Stimulated activated CD8-positive, alpha-beta memory T cell treated with anti-CD3 and anti-CD28 coated beads, Interleukin-15, amount 100 ng/mL, for 1 hour (primary cell): Measurements from ENCODE around the gene TOM1L2.

Experiments
- DNase-seq: peaks from one replicate; pipeline ENCODE4 v3.0.0-alpha.2; 2020; ENCODE audit warnings: low read depth

Gene TOM1L2

DNA sequence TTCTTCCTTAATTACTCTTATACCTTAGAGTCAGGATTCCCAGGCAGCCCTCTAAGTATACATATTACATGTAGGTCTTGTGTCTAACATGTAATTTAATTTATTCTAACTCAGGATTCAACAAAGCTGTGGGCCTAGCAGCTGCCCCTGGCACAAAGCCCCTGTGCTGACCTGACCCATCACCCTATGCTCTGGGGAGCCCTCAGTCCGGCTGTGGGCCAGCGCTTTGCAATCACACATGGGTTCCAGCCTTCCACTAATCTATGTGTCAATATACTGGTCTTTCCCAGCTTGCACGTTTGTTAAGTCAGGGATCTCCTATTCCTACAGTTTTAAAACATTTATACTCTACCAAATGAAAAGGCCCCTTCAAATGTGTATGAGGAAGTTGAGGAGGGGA lies 72.7 kb downstream of the TOM1L2 start:
- no peak for DNase-seq

DNA sequence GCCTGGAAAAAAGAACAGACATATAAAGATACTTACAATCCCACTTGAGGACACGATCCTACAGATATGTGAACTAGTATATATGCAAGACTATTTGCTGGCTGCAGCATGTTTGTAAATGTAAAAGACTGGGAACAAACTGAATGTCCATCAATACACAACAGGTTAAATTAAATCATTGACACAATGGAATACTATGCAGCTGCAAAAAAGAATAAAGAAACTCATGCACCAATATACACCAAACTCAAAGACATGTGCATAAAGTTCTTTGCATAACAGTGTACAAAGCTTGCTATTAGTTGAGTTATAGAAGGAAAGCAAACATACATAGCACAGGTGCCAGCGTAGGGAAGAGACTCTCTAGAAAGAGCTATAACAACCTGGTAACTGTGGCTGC lies 73.5 kb downstream of the TOM1L2 start:
- no peak for DNase-seq

DNA sequence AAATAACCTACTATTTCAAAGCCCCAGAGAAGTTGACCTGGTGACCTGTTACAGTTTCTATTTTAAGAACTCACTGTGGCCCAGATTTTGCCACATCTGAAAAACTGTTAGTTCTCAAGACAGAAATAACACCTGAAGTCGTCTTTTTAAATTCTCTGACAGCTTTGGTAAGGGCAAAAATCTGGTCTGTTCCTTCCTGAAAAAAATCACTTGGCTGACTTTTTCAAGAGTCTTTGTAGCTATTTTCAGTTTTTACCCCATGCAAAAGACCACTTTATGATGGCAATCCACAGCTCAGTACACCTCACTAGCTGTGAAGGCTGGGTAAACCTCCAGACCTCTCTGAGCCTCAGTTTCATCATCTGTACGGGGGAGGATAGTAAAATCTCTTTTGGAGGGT lies 74.8 kb downstream of the TOM1L2 start:
- no peak for DNase-seq

DNA sequence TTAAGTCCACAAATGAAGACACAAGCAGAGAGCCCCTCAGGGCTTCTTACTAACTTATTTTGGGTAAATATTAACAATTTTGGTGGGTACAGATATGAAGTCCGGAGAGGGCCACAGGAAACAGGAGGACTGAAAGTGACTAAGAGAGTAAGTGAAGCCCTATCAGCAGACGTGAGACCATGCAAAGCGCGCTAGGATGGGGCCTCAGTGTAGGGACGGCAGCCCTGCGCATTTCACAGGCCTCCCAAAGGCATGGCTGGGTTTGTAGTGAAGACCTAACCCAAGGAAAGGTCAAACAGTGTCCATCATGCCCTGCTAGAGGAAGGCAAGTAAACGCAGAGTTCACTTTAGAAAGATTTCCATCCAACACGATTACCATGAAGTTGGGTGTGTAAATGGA lies 75.5 kb downstream of the TOM1L2 start:
- DNase-seq, result no peak

DNA sequence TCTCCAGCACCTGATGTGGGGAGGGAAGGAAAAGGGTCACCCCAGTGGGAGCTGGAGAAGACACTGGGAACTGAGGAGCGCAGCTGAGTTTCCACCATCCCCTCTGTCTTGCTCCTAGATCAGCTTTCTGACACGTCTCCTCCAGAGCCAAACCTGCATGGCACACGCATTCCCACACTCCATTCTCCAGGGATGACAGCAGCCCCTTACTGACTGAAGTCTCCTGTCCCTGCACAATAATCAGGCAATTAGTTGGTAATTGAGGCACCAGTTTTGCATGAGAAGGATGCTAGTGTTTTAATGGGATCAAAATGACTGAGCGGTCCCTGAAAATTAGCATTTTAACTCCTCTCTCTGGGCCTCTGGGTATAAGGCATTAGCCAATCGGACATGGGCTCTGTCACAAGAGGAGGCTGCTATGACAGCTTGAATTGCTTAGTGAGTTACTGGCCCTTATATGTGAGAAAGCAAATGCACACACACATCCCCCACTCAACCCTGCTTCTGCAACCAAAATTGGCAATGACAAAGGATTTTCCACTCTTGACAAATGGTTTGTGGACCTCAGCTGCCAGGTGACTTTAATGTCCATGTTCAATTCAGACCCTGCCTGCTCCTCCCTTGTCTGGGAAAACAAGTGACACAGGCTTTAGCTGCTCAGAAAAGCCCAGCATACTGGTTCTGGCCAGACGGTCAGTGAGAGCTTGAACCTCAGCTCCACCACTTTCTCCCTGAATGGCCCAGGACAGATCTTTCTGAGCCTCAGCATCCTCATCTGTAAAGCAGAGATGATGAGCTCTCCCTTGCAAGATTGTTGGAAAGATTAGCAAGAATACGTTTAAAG lies 78.2 kb downstream of the TOM1L2 start:
- no peak for DNase-seq

DNA sequence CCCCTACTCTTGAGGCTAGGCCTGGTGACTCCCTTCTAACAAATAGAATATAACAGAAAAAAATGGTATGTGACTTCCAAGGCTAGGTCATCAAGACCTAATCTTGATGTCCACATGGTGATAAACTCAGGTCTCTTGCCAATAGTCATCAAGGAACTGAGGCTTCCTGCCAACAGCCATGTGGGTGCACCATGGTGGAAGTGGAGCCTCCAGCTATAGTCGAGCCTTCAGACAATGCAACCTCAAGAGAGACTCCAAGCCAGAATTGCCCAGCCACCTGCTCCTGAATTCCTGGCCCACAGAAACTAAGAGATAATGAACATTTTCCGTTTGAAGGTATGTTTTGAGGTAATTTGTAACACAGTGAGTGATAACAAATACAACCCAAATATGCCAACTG lies 79.5 kb downstream of the TOM1L2 start:
- DNase-seq, result no peak

DNA sequence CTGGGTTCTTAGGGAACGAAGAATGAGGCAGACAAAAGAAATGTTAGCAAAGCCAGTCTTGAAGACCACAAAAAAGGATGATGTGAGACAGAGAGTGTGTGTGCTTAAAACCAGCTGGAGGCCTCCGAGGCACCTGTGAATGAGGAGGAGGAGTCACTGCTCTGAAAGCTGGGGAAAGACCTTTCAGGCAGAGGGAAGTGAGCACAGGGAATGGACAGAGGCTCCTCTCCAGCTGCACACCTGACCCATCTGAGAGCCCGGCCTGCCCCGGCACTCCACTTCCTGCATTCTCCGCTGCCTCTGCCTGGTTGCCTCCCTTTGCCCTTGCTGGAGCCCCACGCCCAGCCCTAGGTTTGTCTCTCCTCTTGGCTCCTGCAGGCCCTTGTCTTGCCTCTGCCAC lies 80.2 kb downstream of the TOM1L2 start:
- no peak for DNase-seq

DNA sequence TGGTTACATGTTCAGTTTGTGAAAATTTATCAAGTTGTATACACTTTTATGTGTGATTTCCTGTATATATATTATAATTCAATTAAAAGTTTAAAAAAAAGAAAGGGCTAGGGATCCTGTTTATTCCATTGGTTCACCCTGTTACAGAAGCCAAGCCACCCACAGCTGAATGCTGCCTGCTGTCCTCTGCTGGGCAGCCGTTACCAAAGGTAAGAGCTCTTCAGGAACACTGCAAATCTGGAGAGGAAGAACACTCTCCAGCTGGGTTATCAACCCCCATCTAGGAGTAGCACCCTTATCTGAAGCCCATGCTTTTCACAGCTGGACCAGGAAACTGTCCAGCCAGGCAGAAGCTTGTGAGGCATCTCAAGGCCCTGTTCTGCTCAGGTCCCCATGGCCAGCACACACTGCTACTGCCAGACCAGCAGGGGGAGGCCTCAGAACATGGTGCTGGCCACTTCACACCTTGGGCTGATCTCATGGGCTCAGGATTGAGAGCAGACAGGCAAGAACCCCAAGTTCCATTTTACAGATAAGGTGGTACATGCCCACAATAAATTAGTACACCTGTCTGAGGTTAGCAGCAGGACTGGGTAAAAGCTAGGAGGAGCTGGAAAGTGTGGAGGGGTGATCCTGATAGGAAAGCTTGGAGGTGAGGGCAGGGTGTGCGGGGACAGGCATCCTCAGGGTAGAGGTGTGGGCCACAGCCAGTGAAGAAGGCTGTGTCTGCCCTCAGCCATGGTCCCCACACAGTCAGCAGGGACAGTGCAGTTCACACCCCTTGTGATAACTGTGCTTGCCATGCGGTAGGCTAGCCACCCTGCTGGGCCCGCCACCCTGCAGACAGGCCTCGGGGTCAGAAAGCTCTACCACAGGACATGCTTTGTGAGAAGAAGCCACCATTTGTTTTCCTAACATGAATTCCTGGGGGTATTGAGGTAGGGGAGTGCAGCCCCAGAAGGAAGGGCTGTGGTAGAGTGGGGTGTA lies 81.1 kb downstream of the TOM1L2 start:
- no peak for DNase-seq

DNA sequence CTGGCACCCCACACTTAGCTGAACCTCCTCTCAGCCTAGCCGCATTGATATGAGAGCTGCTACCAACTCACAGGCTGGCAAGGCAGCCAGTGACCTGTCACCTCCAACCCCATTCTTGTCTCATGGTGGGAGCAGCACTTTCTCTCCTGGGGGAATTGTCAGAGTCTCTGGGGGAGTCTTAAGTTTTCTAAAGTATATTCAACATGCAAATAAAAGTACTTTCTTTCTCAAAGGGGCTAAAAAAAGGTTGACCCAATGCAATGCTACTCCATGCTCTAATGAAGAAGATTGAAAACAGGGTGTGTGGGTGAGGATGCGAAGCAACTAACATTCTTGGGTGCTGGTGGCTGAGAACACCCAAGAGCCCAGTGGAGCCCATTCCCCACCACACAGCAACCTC lies 82.3 kb downstream of the TOM1L2 start:
- DNase-seq, result no peak

DNA sequence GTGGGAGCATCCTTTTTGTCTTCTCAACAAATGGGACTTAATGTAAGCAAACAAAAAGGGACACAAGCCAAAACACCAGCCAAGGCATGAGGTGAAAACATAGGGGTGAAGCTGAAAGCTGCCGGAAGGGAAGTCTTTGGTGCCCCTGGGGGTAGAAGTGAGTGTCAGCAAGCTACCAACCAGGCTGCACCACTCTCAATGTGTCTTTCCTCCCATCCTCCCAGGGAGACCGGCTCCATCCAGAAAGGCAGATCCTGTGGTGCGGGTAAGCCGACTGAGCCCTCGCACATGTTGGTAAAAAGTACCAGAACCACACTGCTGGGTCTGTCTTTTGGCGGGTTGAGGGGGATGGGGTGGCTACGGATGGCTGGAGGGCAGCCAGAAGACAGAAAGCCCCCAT lies 83.4 kb downstream of the TOM1L2 start:
- DNase-seq, result no peak

DNA sequence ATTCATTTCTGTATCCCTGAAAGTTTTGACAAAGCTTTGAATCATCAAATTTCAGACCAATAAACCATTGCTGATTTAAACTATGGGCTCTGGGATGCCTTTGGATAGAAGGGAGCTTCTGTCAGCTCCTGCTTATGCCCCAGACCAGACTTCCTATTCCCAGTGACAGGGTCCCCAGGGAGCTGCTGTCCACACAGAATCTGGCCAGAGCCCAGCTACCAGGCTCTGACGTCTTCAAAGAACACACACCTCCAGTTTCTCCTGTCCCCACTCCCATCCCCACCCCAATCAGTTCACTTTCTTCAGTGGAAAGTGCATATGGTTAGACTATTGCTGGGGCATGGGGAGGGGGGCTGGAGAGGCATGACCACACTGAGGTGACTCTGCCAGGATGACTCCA lies 83.8 kb downstream of the TOM1L2 start:
- DNase-seq, result no peak

DNA sequence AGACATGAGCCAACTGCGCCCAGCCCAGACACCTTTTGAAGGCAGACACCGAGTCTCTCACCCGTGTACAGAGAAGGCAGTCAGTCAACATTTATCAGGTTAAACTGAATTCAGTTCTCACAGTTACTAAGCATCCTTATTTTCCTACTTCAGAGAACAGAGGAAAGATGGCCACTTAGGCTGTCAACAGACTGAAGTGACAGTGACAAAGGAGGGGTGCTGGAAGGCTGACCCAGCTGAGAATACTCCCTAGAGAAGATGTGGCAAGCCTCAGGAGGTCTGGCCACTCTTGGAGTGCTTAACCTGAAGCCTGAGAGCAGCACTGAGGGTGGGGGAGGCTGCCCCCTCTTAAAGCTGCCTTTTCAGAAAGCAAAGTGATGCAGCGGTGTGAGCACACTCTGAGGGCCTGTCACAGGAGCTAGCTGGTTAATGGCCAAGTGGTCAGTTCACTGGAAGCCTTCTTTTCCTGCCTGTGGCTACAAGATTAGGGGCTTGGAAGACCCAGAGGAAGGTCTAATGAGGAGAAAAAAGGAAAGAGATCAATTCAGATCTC lies 84.4 kb downstream of the TOM1L2 start:
- DNase-seq, result no peak

DNA sequence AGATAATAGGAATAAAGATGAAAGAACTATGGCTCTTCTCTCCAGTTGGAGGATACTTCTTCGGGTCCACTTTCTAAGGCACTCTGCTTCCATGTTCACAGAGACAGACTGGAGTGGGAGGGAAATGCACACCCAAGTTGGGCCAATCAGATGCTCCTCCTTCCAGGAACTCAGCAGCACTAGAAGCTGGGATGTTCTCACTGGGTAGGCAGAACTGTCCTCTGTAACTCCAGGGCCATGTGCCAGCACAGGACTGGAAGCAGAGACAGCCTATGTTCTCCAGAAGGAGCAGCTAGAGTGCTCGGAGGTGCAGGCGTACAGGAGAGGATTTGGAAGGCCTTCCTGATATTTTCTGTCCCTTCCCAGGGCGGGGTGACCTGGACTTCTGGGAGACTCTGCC lies 85.5 kb downstream of the TOM1L2 start:
- DNase-seq, result no peak

DNA sequence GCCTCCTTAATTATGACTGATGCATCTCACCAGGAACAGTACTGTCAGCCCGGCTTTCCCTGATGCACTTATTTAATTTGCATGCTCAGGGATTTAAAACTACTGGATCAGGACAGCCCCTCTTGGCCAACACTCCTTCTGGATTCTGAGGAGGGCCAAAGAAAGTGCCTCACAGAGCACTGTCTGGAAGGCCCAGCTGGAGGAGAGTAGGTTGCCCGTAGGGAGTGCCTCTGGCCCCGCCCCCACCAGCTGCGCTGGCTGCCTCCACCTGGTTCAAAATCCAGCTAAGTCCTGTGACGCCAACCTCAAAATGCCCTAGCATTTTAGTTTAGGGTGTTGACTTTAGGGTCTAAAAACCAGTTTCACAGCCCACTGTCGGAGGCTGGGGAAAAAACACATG lies 86.0 kb downstream of the TOM1L2 start:
- no peak for DNase-seq

DNA sequence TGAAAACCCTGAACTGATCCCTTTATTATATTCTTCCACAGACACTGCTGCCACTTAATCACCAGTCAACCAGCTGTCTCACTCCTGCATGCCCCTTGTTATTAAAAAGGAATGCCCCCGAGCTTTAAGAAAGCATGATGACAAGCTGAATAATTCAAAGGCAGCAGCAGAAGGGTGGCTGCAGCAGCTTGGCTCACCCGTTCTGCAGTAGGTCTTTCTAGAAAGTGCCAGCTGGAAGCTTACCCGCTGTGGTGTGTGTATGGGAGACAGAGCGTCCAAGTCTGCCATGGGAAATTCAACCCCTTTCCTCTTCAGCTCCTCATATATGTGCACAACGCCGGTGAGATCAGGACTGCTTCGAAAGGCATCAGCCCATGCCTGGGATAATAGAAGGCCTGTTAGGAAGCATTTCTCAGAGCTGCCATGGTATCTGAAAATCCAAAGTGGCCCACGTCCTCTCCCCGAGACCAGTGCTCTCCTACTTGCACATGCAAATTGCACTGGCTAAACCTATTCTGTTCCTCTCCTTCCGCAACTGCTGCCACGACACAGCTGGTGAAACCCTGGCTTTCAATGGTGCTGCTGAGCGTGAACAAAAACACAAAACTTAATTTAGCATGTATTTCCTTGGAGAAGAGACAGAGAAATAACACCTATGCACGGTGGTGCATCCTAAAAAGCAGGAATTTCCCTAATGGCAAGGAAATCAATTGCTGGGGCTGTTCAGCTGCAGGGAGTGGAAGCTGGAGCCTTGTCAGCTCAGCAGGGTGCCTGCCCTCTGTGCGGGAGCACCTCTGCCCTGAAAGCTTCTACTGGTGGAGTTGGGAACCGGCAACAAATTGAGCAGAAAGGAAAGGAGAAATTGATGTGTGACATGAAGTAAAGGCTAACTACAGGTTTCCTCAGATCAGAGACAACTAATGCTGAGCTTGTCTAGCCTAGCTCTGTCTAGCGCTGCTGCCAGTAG lies 87.5 kb downstream of the TOM1L2 start:
- no peak for DNase-seq

DNA sequence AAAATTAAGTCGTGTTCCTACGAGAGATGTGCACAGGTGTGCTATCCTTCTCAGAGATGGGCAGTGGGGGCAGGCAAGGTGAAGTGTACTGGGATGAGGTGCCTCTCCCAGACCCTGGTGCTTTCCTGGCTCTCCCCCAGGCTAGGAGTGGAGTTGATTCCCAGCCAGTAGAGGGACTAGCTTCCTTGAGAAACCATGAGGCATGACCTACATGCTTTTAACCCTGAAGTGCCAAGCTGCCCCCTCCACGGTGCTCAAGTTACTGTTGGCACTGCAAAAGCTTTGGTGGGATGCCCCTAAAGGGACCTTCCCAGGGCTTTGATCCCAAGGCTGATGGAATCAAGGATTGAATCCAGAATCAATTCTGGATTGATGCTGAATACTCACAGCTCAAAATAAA lies 88.4 kb downstream of the TOM1L2 start:
- no peak for DNase-seq

DNA sequence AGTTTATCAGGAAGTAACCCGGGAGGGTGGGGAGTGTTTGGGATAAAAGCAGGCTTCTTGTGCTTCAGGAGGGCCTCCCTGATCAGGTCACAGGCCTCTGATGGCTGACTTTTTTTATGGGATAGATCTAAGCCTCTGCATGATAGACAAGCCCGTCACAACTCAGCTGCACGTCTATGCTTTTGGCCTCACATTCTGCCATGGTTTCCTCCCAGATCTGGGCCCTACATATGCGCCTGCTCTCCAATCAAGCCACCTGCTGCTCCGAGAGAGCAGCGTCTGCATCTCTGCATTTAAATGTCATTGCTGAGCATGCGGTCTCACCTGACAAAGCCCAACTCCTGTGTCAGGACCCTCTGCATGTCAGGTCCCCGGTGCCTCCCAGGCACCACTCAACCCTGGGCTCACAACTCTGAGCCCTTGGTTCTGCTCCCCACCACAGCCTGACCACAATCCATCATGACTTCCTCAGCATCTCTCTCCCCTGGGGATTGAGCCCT lies 90.1 kb downstream of the TOM1L2 start:
- DNase-seq, result no peak

DNA sequence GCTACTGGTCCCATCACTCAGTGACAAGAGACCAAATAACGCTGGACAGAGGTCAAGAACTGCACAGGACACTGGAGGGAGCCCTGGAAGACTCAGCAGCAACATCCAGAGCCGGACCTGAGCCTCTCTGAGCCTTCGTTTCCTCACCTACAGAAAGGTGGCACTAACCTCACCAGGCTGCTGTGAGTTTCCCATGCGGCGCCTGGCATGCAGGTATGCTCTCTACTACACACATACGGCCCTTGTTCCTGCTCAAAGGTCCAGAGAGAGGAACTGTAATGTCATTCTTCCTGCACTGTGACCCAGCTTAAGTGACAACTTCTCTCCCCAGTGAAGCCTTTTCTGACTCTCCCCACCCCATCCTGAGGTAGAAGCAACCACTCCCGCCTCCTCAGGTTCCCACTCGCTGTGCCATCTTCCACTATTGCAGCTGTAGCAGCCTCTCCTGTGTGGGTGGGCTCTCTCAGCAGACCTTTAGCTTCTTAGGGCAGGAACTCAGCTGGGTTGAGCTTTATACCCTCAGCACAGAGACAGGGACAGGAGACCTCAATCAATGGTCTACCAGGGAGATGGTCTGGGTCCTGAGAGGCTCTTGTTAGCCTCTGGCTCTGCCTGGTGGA lies 91.5 kb downstream of the TOM1L2 start:
- no peak for DNase-seq

DNA sequence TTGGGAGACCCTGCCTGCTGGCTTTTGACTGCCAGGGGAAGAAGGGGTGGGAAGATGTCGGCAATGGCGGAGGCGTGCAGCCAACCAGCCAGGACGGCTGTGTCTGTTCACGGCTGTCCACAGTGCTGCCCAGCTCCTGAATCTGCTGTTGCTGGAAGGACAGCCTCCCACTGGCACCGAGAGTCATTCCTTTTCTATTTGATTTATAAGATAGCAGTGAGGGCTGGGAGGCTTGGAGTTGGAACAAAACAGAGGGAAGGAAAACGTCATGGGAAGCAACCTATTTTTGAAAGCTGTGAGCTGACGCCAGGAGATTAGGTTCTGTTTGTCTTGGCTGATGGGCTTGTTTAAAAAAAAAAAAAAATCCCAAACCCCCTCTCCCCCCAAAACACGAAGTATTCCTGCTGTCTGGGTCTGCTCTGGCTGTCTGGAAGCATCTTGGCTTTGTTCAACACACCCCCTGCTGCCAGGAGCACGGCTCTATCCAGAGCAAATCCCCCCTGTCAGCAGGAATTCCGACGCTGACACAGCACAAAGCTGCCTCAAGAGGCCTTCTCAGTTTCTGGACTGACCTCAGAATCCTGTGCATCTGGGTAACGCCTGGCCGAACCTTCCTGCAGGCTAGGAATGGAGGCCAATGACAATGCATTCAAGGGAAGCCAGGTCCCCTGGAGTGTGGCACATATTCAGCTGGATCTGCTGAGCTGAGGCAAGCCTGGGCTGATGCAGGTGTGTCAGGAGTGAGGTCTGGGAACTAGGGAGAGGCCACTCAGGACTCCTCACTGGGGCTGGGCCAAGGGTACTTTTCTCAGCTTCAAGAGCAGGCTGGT lies 94.5 kb downstream of the TOM1L2 start:
- no peak for DNase-seq

DNA sequence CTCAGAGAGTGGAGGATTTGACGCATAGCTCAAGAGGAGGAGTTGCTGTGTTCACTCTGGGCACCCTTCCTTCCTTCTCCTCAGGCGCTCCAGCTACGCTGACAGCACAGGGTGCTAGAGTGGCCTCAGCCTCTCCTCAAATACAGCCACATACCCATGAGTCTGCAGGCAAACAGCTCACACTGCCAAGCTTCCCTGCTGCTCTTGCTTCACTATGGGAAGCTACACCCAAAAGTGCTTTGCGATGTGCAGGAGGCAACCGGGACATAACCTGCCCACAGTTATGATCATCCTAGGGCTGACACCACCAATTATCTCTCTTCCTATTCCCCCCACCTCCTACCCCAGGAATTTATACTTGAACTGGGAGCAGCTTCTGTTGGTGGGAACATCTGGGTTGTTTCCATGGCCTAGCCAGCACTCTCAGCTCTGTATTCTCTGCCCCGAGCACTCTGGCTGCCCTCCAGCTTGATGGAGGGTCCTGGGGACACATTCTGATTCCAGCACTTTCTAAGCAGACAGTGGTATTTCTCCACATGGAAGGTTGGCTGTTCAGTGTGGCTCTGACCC lies 95.2 kb downstream of the TOM1L2 start:
- no peak for DNase-seq
